Vagina (tissue), 2 donors: ENCODE data around the gene IL2RA.

Experiments used
- CTCF ChIP-seq, 3 experiments: fragments of 450-650 bp in 2 of 3; fragments of 200-600 bp in 1 of 3; sonication (generic) in 1 of 3; IDR thresholded peaks; one replicate each; pipeline ENCODE4 v1.5.1; 2017 to 2019; ENCODE audit warnings: antibody characterized with exemption in 3 of 3, mild to moderate bottlenecking in 2 of 3, moderate library complexity in 2 of 3
- POLR2A ChIP-seq, 2 donors: fragments of 450-650 bp; IDR thresholded peaks; one replicate each; pipeline ENCODE4 v1.6.1; 2017; ENCODE audit warnings: antibody characterized with exemption in 2 of 2, mild to moderate bottlenecking in 2 of 2, moderate library complexity in 2 of 2
- POLR2AphosphoS5 ChIP-seq, 2 donors: sonication (generic); formaldehyde crosslinking; IDR thresholded peaks; one replicate each; pipeline ENCODE4 v1.9.0; 2017; ENCODE audit warnings: antibody characterized with exemption in 2 of 2, mild to moderate bottlenecking in 2 of 2, low read depth in 1 of 2; ENCODE audit not compliant: insufficient read depth in 1 of 2

DNA sequence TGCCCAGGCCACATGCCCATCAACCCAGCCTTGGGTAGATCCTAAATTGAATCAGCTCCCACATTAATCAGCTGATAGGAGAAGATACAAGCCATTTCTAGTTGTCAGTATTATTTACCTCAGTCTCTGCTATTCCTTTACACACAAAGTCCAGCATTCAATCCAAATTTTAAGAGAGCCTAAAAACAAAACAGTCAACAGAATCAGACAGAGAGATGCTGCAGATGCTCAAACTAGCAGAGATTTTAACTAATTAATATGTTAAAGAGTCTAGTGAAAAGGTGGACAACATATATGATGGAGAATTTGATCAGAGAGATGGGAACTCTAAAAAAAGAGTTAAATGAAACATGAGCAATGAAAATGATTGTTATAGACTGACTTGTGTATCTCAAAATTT, 70.5 kb downstream of the IL2RA start:
- TF ChIP-seq CTCF (IDR thresholded peaks at IDR 0.05) (no peak), POLR2A (IDR thresholded peaks at IDR 0.05) (no peak), POLR2AphosphoS5 (IDR thresholded peaks at IDR 0.05; ENCODE audit: insufficient read depth in 1 of 2, low read depth in 1 of 2) (no peak)
